Lower leg skin (tissue), 4 donors: ENCODE data around the gene PRRT1B. TPM values are rescaled to one million over a fixed set of nuclear protein-coding genes. Genes with fewer than 3 reads are reported as not detected.
A peak's percentile ranks its signal among the peaks of the same experiment; 100 is the strongest.

Source experiments
- DNase-seq, 2 donors: peaks; one replicate each; pipeline ENCODE4 v3.0.0-alpha.2; 2019; ENCODE audit warnings: low spot score in 2 of 2
- H3K4me3 ChIP-seq: fragments of 200-600 bp; sonication (generic); 2 replicates; pipeline ENCODE4 v1.5.1; 2017; ENCODE audit warnings: mild to moderate bottlenecking, low read depth; ENCODE audit not compliant: poor library complexity, severe bottlenecking
- POLR2A ChIP-seq, 2 donors: fragments of 450-650 bp; IDR thresholded peaks; one replicate each; pipeline ENCODE4 v1.6.1; 2016 to 2017; ENCODE audit warnings: antibody characterized with exemption in 2 of 2, mild to moderate bottlenecking in 1 of 2, moderate library complexity in 1 of 2
- WGBS, 2 donors: methylation state at CpG; one replicate each; pipeline ENCODE4 v1.1.5; 2018; 5-methylcytosine and 5-hydroxymethylcytosine counted together
- intact Hi-C: fragments of 100-400 bp; cut with DNase I; formaldehyde crosslinking; loops from one replicate; pipeline ENCODE4 v1.15.0; 2023; ENCODE audit warnings: low total_unique reads
- total RNA-seq, 4 donors: library from RNA; depleted of rRNA; stranded (reverse); fragments of >200 nt; gene quantifications; one replicate each; pipeline ENCODE4 v1.1.0, GENCODE V29; 2016
- TF ChIP-seq, protein P1 (sequence below), 3 donors: fragments of 450-650 bp; IDR thresholded peaks; one replicate each; pipeline ENCODE4 v1.5.1; 2016; ENCODE audit warnings: antibody characterized with exemption in 3 of 3, mild to moderate bottlenecking in 3 of 3, moderate library complexity in 2 of 3

PRRT1B gene
- total RNA-seq, 4 donors from 2014 or later: not detected

DNA sequence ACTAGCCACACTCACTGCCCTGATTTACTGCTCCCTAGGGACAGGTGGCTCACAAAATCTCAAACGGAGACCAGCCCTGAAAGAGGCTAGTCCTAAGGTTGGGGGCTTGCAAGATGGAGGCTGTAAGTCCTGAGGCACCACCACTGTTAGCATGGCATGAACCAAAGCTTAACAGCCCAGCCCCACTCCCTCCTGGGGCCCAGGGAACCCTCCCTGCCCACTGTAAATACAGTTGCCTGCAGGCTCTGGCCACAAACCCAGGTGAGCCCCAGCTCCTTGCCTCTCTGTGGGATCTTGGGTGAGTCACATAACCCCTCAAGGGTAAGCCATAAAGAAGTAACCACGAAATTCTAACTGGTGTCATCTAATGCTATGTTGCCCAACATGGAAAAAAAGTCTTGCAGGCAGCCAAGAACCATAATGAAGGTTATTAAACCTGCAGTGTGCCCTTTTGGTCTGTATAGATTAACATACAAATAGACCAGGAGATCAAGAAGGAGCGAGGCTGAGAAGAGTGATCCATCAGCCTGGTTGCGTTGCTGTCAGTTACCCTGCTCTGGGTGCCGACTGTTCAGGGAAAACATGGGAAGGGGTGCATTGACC is 44.3 kb upstream of the PRRT1B start:
- TF ChIP-seq, protein P1, sequence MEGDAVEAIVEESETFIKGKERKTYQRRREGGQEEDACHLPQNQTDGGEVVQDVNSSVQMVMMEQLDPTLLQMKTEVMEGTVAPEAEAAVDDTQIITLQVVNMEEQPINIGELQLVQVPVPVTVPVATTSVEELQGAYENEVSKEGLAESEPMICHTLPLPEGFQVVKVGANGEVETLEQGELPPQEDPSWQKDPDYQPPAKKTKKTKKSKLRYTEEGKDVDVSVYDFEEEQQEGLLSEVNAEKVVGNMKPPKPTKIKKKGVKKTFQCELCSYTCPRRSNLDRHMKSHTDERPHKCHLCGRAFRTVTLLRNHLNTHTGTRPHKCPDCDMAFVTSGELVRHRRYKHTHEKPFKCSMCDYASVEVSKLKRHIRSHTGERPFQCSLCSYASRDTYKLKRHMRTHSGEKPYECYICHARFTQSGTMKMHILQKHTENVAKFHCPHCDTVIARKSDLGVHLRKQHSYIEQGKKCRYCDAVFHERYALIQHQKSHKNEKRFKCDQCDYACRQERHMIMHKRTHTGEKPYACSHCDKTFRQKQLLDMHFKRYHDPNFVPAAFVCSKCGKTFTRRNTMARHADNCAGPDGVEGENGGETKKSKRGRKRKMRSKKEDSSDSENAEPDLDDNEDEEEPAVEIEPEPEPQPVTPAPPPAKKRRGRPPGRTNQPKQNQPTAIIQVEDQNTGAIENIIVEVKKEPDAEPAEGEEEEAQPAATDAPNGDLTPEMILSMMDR (IDR thresholded peaks at IDR 0.05): no peak
- no peak for TF ChIP-seq POLR2A (IDR thresholded peaks at IDR 0.05)
- intact Hi-C loops: no loop called here
- 39% methylated on average over 5 of the region's 5 CpGs for WGBS, 2 donors

GRCh38 chr9:131502781-131503625 is 42.3 kb upstream of the PRRT1B start, which contains the start of gene POMT1:
TSS of gene POMT1 (plus strand) at chr9:131502918. CDS start at chr9:131504219, 1,301 bp downstream.
- intact Hi-C loops: no loop called here
- H3K4me3 ChIP-seq: peak within 1 kb of the TSS; percentile 71
- DNase-seq: peak; percentile 72 to 97
- TF ChIP-seq, protein P1 (IDR thresholded peaks at IDR 0.05): no peak
- TF ChIP-seq POLR2A (IDR thresholded peaks at IDR 0.05): no peak
- WGBS, 2 donors: 0 to 1% methylated on average over 32 to 42 of the region's 83 CpGs

More for the DNA sequence above, 44.3 kb upstream of the PRRT1B start:
- DNase-seq: no peak
- no peak overlapping the region for H3K4me3 ChIP-seq

- 11 to 18% methylated on average over 24 to 32 of the region's 32 CpGs for WGBS, 2 donors
- peak overlapping the region; percentile 71 for H3K4me3 ChIP-seq
- intact Hi-C loops: no loop called here
- DNase-seq: no peak
- TF ChIP-seq, protein P1 (IDR thresholded peaks at IDR 0.05): no peak
- TF ChIP-seq POLR2A (IDR thresholded peaks at IDR 0.05): no peak
These were observed 41.5 kb upstream of the PRRT1B start for GRCh38 chr9:131503626-131504465.

DNA sequence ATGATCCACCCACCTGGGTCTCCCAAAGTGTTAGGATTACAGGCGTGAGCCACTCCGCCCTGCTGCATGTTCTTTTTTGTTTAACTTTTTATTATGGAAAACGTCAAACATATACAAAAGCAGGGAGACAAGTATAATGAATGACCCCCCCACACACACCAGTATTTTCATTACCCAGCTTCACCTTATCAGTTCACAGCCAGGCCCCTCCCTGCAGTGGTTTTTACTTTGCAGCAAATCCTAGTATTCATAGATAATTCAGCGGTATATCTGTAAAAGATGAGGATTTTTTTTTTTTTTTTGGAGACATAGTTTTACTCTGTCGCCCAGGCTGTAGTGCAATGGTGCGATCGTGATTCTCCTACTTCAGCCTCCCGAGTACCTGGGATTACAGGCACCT is 40.3 kb upstream of the PRRT1B start:
- intact Hi-C loops: no loop called here
- TF ChIP-seq, protein P1 (IDR thresholded peaks at IDR 0.05): no peak
- no peak for TF ChIP-seq POLR2A (IDR thresholded peaks at IDR 0.05)
- 88 to 92% methylated on average over 8 of the region's 8 CpGs for WGBS, 2 donors
- H3K4me3 ChIP-seq: no peak overlapping the region
- DNase-seq: no peak

- intact Hi-C loops: no loop called here
- WGBS, 2 donors: 71 to 72% methylated on average over 7 of the region's 7 CpGs
- TF ChIP-seq, protein P1 (IDR thresholded peaks at IDR 0.05): no peak
- no peak for TF ChIP-seq POLR2A (IDR thresholded peaks at IDR 0.05)
- DNase-seq: no peak
- H3K4me3 ChIP-seq: no peak overlapping the region
These were observed 33.9 kb upstream of the PRRT1B start for GRCh38 chr9:131511416-131511815.
